ENCODE data around the gene GGCT.
"Not testable (repeated sequence)": the region's sequence is repeated elsewhere in the genome, so short reads cannot be mapped to it uniquely, and the experiment has no call there.

GGCT gene

DNA sequence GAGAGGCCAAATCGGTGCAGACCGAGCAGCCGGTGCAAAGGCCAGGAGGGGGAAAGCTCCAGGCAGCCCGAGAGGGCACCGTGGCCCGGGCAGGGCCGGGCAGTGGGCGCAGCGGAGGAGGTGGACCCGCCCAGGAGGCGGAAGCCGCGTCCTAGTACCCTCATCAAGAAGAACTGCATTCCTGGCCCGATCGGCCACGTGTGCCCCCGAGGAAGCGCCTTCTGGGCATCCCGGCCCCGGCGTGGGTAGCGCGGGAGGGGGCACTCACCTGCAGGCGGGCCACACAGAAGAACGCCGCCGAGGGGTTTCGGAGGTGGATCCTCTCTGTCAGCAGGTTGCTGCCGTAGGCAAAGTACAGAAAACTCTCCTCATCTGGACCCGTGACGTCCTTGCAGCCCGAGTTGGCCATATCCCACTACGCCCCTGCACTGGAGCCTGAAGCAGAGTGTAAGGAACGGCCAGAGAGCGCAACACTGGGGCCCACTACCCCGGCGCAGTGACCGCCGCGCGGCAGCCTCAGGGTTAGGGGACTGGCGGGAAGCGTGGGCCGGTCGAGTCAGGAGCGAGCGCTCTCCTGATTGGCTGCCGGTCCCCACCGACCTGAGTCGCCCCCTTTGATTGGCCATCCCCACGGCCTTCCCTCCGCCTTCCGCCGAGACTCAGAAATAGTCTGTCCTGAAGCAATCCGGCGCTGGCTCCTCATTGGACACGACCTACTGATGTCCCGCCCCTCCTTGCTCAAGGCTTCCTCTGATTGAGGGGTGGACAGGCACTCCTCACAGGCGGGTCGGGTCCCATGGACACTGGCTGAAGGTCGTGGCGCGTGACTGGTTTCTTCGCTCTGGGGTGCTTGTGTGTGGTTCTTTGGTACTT is at the start of gene GGCT:
TSS of gene GGCT (minus strand) at position 529 of the 873 bp plus-strand sequence. CDS start at position 409, 120 bp downstream.
- ATAC-seq, result peak; percentile 98

DNA sequence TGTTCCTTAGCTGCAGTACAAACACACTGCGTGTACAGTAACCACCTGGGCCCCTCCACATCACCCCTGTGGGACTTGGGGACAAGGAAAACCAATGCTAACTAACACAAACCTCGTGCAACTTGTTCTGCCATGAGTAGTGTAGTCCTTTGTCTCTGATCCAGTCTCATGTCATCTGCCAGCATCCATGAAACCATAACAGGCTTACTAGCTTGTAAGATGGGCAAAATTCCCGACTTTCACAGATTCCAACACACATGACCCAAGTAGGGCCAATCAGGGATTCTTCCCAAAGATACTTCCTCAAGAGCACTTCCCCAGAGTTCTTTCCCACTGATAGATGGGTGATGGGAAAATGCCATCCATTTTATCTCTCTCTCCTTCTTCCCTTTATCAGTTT is 48.9 kb upstream of the GGCT start:
- no peak for ATAC-seq

DNA sequence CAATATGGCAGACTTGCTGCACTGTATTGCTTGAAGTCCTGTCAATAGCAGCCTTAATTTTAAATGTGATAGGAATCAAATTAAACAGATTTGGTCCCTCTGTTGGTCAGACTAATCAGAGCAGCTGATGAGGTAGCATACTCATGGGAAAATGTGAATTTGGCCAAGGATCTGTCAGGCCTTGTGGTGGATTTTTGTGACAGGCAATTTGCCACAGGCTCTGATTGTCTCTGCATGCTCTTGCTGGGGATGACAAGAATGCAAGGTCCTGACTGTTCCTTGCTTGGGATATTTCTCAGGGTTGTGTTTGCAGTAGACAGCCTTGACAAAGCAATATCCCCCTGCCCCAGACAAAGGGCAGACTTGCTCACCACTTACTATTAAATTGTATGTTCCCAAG is 48.5 kb upstream of the GGCT start:
- no peak for ATAC-seq

- ATAC-seq, result no peak
Measured at GRCh38 chr7:30552330-30552729, 47.7 kb upstream of the GGCT start.

- no peak for ATAC-seq
Measured at GRCh38 chr7:30549931-30550493, 45.4 kb upstream of the GGCT start.

- no peak for ATAC-seq
Measured at GRCh38 chr7:30548845-30549244, 44.2 kb upstream of the GGCT start.

DNA sequence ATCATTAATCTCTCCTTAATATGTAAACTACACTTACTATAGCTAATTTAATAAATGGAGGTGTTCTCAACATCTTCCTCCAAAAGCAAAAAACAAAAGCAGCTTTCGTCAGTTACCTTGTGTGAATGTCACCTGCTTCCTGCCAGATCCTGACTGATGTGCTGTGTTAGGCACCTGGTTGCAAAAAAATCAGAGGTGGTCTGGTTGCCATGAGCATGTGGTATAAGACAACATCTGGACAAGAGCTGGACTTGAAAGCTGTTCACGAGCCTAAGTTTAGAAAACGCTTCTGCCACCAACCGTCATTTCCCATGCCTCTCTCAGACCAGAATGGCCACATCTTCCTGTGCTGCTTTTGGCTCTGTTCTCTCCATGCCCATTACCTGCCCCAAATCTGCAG is 42.0 kb upstream of the GGCT start:
- no peak for ATAC-seq

- no peak for ATAC-seq
Measured at GRCh38 chr7:30545791-30546555, 41.3 kb upstream of the GGCT start.

GRCh38 chr7:30543813-30544525 is 39.3 kb upstream of the GGCT start:
- no peak for ATAC-seq

DNA sequence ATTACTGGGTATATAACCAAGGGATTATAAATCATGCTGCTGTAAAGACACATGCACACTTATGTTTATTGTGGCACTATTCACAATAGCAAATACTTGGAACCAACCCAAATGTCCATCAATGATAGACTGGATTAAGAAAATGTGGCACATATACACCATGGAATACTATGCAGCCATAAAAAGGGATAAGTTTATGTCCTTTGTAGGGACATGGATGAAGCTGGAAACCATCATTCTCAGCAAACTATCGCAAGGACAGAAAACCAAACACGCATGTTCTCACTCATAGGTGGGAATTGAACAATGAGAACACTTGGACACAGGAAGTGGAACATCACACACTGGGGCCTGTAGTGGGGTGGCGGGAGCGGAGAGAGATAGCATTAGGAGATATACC is 38.5 kb upstream of the GGCT start:
- ATAC-seq, result not testable (repeated sequence)

DNA sequence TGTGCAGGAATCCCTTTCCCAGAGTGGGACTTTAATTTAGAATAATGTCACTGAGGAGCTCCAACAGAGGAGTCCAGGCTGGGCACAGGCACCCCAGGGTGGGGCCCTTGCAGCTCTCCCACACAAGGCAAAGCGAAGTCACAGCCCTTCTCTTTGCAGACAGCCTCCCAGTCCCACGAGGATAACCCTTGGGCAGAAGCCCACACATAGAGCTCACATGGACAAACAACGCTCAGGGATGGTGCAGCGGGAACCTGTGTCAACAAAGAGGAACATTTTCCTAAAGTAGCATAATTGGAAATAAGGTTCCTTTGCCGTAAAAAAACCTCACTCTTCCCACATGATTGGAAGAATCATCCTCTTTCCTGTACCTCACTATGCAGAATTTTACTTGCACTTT is 29.3 kb upstream of the GGCT start:
- ATAC-seq, result no peak

DNA sequence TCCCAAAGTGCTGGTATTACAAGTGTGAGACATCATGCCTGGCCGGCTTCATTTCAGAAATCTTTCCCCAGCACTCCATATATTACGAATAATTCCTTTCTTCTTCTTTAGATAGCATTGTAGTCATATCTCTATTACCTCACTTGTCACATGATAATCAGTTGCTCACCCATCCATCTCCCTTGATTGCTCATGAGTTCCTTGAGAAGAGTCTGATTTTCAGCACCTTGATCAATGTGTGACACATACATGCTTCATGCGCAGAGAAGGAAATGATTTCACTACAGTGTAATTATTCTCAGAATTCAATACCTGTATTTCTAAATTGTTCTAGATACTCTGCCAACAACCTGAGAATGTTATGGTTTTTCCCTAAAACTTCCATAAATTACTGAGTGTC is 26.7 kb upstream of the GGCT start:
- peak; percentile 73 to 93 for ATAC-seq

DNA sequence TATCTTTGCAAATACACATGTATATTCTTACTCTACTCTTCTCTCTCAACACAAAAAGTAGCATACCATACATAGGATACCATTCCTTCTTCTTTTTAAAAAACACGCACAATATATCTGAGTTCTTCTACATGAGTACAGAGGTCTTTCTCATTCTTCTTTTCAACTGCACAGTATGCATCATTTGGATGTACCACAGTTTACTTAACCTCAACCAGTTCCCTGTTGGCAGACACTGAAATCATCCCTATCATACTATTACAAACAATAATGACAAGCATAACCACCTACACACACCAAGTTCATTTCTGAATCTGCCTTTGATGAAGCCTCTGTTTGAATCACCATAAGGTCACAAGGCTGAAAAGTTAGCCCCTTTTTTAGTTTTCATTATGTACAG is 25.7 kb upstream of the GGCT start:
- no peak for ATAC-seq

GRCh38 chr7:30528779-30529178 is 24.1 kb upstream of the GGCT start:
- ATAC-seq, result no peak

DNA sequence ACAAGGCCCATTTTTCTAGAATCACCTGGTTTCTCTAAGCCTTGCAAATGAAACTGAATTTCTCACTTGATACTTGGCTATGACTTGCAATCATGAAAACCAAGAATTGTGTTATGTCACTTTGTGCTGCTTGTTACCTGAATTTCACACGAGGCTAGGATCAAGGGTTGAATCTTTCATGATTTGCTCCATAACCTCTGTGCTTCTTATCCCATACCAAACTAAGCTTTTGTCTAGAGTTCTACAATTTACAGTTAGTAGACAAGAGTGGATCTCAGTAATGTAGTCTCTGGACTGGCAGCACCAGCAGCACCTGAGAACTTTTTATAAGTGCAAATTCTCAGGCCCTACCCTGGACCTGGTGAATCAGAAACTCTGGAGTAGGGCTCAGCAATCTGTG is 22.7 kb upstream of the GGCT start:
- not testable (repeated sequence) for ATAC-seq

DNA sequence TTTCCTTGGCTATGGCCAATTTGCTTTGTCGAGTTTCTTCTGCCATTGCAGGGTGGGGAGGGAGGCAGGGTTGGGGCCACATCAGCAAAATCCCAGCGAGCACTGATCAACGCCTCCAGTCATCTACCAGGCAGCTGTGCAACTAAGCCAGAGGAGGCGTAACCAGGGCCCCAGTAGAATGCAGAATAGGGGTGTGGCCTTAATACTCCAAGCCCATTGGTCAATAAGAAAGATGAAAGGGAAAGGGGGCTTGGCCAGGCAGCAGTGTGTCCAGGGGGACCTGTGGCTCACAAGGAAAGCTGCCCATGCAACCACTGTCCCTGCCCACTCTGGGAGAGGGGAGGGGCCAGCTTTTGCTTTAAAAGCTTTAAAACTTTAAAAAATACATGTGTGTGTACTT is 21.5 kb upstream of the GGCT start:
- ATAC-seq, result no peak

GRCh38 chr7:30525429-30525828 is 20.8 kb upstream of the GGCT start:
- no peak for ATAC-seq

DNA sequence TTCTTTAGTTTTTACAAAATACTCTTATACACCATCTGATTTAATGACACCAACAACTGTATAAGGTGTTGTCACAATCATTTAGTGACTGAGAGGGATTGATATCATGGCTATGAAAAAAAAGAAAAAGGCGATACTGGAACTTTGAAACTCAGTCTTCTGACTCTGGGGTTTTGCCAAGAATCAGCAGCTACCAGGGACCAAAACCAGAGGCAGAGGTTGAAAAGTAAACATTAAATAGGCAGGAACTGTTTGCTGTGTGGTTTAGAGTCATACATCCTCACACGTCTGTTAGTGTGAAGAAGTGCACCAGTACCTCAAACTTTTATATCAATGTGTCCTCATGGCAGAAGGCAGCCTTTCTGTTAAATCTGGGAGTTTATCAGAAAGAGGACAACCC is 19.9 kb upstream of the GGCT start:
- no peak for ATAC-seq

- no peak for ATAC-seq
Measured at GRCh38 chr7:30523466-30523865, 18.8 kb upstream of the GGCT start.

DNA sequence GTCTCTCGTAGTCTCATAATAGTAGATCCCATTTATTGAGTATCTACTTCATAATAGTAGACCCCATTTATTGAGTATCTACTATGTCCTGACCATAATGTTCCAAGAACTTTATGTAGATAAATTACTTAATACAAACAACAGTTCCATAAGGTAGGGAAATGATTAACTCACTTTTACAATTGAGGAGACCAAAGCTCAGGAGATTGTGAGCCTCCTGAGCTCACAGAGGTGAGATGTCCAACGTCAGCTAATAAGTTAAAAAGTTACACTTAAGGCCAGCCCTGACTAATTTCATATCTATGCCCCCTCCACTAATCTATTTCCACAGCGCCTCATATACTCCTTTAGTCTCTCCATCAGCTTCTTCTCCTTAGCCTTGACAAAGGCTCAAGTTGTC is 17.5 kb upstream of the GGCT start:
- no peak for ATAC-seq

DNA sequence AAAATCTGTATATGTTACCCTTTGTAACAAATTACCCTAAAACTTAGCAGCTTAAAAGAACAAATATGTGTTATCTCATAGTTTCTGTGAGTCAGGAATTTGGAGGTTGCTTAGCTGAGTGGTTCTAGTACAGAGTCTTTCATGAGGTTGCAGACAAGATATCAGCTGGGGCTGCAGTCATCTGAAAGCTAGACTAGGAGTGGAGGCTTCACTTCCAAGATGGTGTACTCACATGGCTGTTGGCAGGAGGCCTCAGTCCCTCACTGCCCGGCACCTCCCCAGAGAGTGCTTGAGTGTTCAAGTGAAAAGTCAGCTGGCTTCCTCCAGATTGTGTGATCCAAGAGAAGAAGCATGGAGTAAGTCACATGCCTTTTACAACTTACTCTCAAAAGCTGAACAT is 16.9 kb upstream of the GGCT start:
- peak in 1 of 2 donors; percentile 38 for ATAC-seq

DNA sequence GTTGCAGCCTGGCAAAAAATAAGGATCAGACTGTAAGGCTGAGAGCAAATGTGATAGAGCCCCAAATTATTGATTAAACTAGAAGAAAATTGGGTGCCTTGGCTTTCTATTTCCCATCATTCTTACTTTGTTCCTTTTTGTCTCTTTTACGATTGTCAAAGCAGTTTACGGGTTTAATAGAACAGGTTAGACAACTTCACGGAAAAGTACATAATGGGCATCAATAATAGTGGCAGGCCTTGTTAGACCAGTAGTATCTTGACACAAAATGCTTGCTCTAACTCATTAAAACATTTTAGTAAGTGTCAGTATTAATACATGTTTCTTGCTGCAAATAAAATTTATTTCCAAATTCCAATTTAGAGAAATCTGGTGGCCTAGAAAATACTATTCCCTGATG is 14.5 kb upstream of the GGCT start:
- no peak for ATAC-seq

DNA sequence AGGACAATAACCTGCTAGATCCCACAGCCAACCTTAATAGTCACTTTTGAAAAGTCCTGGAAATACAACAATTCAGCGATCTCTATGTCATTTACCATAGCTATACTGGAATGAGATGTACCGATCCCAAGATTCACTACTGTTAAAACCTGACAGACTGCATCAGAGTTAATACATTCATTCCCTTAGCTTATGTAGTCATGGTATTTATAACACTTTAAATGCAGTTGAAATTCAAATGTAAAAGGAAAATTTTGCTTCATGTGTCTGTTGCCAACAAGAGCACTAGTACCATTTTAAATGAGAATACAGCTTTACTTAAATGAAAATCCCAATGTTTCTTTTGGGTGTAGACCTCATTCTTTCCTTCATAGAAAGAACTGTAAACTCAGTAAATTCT is 11.1 kb upstream of the GGCT start:
- no peak for ATAC-seq
